Neural cell (in vitro differentiated cells): ENCODE measurements around the gene TMEM201.
"Not testable (repeated sequence)": the region's sequence is repeated elsewhere in the genome, so short reads cannot be mapped to it uniquely, and the experiment has no call there.

Experiments
- CTCF ChIP-seq: fragments of 450-650 bp; IDR thresholded peaks from 2 replicates; pipeline ENCODE4 v1.5.1; 2014; ENCODE audit warnings: antibody characterized with exemption, mild to moderate bottlenecking, moderate library complexity; ENCODE audit not compliant: poor library complexity, severe bottlenecking
- POLR2AphosphoS5 ChIP-seq: IDR thresholded peaks from 2 replicates; pipeline ENCODE4 v1.6.1; 2012

GRCh38 chr1:9560090-9560489, 28.6 kb upstream of the TMEM201 start:
- not testable (repeated sequence) for TF ChIP-seq CTCF, POLR2AphosphoS5
